Mucosa of gallbladder (tissue), 1 donor: Measurements from ENCODE around the gene LEAP2. TPM values are rescaled to one million over a fixed set of nuclear protein-coding genes. Genes with fewer than 3 reads are reported as not detected.
A peak's percentile ranks its signal among the peaks of the same experiment; 100 is the strongest.

Experiments used
- DNase-seq: peaks from one replicate; pipeline ENCODE4 v3.0.0-alpha.2; 2020; ENCODE audit warnings: low spot score
- total RNA-seq: library from RNA; stranded (reverse); gene quantifications from one replicate; pipeline ENCODE4 v1.2.1, GENCODE V29; 2021
- donor health status: DM: no; HTN: no; CAD: no.

Gene LEAP2, protein sequence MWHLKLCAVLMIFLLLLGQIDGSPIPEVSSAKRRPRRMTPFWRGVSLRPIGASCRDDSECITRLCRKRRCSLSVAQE
- total RNA-seq, result 42.4 TPM

DNA sequence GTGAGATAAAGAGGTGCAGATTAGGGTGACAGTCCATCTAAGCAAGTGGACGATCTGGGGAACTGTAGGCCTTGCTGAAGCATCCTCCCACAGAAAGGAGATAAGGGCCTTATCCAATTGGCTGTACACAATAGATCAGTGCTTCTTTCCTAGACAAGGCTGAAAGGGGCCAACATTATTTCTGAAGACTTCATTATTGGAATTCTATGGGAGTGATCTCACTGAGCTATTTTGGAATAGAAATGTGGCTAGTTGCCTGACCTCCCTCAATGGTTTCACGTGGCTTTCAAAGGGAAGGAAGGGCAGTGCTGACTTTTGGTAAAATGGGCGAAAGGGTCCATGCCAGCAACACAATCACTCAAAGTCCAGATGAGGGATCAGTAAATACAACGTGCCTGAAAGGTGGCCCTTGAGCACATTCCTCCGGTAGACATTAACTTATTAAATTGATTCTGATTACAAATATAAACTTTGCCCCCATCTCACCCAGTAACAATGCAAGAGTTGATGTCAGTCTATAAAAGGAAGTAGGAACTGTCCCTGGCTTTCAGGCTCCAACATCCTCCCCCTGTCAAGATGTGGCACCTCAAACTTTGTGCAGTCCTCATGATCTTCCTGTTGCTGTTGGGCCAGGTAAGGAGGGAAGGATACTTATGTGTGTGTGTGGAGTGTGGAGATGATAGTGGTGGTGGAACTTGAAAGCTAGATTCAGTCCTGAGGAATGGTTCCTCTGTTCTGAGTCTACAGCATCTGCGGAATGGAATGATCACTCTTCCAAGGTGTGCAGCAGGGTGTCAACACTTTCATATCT is at the start of gene LEAP2:
Gene LEAP2, plus strand, starts transcription at position 550 of the 811 bp plus-strand sequence. Its CDS starts 27 bp downstream, at position 577.
- DNase-seq, result peak; percentile 83

DNA sequence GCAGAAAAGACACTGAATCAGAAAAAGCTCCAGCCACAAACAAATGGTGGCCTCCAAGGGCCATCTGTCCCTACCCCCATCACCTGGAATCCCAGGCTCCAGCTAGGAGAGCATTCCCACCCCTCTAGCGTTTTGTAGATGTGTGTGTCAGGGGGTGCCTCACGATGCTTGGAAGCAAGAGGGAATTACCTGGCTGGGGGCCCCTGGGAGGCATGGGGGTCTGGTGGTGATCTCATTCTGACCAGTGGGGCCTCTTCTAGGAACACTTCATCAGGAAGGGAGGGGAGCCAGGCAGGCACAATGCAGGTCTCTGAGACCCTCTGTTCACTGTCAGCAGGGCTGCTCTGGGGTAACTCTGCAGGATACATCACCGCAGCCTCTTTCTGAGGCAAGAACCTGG is 49.0 kb upstream of the LEAP2 start:
- DNase-seq, result no peak

DNA sequence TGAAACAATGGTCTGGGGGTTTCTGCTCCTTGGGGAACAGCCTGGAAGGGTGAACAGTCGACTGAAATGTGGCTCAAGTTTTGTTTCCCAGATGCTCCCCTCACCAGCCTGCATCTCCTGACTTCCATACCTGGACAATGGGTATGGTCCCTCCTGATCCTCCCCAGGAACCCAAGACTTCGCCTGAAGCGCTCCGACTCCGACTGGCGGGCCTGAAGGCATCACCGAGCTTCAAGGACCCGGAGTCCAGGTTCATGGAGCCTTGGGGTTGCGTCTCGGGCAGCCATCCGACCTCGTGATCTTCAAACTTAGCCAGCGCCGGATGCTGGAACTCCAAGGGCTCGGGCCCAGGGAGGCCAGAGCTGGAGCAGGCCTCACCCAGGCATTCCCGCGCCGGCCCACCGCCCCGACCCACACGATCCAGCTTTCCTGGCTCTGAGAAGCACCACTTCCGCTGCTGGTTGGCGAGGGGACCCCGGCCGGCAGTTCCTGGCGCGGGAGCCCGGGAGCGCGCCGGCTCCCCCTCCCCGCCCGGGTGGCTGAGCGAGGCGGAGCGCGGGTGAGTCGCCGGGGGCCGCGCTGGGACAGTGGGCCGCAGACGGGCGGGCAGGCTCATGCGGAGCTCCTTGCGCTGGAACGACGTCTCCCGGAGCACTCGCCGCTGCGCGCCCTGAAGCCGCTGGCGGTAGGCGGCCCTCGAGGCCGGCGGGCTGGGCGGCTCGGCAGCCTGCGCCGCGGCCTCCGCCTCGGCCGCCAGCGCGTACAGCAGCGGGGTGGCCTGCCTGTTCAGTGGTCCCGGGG is 48.2 kb upstream of the LEAP2 start:
- DNase-seq, result no peak

DNA sequence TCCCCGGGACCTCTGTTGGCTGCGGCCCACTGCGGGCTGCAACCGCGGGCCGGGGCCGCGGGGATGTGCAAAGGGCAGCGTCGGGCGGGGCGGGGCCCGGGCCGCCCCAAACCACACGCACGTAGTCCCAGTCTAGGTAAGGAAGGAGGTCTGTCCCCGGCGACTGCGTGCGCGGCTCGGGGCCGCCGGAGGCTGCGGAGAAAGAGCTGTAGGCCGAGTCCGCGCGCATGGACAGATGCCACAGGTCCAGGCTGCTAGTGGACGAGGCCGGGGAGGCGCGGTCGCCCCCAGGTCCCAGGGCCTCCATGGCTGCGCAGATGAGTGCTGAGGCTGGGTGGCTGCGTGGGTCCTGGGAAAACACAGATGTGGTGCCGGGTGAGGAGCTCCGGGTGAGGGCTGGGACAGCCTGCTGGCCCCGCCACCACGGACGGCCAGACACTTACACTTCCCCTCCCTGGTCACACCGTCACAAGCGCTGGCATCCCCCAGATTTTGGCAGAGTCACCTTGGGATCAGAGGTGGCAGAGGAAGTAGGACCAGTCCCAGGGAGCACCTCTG is 47.6 kb upstream of the LEAP2 start:
- no peak for DNase-seq

DNA sequence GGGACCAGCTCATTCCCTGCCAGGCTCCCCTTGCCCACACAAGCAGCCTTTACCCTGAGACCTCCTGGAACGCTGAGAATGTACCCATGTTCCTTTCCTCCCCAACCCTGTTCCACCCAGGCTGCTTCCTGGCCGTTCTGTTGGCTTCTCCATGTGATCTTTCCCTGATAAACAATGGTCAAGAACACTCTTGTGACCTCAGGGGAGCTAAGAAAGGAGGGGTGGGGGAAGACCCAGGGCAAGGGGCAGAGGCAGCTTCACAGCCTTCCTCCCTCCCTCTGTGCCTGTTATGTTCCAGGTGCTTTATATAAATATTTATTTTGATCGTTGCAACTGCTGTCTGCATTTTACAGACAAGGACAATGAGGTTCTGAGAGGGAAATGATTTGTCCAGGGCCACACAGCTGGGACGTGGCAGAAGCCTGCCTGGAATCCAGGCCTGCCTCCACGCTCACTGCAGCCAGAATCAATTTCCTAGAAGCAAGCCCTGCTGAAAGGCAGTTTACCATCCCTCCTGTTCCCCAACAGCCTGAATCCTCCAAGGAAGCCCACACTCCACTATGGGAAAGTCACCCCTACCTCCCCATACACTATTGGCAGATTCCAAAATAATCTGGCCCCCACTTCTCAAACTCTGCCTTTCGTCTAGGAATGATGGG is 46.9 kb upstream of the LEAP2 start:
- peak; percentile 27 for DNase-seq

DNA sequence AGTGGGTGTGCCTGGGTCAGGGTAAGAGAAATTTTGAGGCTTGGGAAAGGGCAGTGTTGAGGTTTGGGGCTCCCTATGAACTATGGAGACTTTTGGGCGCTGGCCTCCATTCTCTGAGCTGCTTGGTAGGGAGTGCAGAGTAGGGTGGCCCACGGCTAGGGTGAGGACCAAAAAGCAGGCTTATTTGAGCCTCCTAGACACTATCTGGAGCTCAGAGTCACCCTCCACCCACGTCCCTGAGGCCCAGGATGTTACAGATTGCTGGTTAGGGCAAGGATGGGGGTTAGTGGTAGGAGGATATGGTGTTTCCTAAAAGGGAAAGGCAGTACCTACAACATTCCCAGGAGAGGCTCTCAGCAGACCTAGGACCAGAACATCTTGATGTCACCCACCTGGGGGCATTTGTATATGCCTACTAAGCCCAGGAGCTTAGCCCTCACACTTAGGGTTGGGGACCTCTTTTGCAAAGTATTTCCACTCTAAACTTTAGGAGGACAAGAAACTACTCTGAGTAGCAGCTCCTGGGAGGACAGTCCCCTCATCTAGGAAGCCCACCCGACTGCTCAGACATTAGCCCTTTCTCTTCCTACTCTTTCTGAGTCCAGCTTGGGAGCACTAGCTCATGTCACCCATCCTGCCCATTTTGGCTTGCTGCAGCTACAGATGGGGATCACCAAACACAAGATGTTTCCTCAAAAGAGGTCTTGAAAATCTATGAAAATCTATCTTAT is 45.4 kb upstream of the LEAP2 start:
- no peak for DNase-seq

DNA sequence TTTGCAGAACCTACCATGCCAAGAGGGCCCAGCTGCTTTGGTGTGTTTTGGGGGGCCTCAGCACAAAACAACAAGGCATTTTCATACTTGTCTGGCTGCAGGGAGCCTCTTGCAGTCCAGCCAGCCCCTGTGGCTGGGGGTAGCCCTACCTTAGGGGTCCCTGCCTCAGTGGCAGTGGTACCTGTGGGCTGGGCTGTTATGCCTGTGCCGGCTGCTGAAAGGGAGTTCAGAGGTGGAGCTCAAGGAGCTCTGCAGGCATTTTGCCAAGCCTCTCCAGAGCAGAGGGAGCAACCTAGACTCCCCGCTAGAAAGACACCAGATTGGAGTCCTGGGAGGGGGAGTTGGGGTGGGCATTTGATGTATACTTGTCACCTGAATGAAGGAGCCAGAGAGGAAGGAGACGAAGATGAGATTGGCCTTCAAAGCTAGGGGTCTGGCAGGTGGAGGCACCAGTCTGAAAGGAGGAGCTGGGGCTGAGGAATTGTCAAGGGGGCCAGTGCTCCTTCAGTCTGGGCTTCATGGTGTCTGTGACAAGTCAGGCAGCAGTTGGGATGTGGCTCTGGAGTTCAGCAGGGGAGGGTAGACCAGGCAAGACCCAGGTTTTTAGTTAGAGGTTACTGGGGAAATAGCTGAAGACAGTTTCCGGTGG is 44.5 kb upstream of the LEAP2 start:
- no peak for DNase-seq

DNA sequence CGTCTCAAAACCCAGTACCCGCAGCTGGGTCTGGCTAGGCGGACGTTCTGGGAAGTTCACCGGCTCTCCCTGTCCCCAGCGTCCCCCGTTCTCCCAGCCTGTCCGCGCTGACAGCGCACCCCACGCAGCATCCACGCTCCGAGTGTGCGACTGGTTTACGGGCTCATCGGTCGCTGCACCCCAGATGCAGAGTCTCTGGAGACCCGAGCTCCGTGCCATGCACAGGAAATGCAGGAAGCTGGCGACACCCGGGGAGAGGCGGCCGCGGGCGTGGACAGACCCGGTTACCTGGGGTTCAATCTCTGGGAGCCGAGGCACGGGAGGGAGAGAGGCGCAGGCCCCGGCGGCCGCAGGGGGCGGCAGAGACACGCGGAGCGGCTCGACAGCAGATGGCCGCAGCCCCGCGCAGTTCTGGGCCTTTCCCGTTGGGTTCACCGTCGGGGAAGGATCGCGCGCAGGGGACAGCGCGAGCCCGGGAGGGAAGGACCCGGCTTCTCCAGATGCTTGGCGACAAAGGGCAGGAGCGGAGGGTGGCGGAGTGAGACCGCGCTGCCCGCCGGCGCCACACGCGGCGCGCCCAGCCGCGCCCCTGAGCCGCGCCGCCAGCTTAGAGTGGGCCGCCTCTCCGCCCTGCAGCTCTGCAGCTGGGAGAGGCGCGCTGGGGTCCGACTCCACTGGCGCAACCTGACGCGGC is 43.6 kb upstream of the LEAP2 start:
- DNase-seq, result peak; percentile 78

DNA sequence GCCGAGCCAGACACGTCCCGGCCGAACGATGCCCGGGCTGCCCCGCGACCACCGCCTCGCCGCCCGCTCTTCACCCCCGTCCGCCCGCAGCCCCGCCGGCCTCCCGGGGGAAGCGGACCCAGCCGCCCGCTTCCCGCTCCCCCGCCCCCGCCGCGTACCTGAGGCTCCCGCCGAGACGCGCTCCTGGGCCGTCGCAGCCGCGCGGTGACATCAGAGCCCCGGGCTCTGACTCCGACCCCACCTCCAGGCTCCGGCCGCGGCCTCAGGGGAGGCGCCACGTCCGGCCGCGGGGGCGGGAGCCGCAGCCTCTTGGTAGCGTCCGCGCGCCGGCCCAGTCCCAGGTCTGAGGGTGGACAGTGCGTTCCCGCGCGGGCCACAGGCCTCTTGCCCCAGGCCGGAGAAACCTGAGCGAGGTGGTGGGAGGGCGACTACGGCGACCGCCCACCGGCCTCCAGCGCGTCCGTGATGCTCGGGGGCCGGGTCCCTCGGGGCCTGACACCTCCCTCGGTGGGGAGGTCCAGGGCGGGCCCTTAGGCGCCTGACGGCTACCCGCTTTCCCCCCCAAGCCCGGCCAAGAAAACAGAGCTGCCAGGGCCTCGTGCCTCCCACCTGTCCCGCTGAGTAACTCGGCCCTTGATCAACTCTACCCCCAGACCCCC is 42.9 kb upstream of the LEAP2 start, which contains the start of gene SHROOM1:
Gene SHROOM1, minus strand, starts transcription at position 212 of the 659 bp plus-strand sequence. CDS start 4,507 bp downstream, outside the sequence.
- DNase-seq, result peak; percentile 40

DNA sequence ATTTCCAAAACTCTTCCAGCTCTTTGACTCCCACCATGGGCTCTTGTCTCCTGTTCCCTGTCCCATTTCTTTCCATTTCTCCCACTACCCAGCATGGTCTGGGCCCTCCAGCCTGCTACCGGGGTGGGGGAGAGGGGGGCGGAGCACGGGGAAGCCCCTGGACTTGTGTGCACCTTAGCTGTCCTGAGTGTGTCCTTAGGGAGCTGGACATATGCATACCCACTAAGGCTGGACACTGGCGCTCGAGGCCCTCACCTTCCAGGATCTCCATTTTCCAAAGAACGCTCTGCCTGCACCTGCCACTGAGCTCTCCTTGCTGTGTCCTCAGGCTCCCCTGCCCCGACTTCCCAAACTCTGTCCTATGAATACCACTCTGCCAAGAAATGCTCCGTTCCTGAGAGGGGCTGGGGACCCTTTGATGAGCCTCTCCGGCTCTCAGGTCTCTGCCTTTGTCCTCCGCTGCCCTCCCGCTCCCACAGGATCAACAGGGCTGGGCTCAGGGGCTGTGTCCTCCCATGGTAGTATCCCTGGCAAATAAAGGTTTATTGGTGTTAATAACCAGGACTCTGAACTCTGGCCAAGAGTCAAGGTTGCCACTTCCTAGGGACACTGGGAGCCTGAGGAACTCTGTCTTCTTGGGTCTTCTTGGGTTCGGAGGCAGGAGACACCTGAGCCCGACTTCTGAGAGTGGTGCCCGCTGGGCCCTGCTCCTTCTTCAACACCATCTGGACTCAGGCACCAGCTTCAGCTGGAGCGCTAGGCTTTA is 42.2 kb upstream of the LEAP2 start:
- no peak for DNase-seq

DNA sequence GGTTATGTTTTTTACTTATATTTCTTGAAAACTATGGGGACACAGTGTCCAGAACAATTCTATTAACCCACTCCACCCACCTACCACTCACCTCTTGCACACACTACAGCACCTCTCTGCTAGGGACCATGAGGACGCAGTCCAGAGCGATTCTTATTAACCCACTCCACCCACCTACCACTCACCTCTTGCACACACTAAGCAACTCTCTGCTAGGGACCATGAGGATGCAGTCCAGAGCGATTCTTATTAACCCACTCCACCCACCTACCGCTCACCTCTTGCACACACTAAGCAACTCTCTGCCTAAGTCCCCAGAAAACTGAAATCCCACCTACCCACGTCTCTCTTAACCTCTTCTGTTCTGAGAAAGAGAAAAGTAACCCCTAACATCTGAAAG is 40.9 kb upstream of the LEAP2 start:
- DNase-seq, result no peak

DNA sequence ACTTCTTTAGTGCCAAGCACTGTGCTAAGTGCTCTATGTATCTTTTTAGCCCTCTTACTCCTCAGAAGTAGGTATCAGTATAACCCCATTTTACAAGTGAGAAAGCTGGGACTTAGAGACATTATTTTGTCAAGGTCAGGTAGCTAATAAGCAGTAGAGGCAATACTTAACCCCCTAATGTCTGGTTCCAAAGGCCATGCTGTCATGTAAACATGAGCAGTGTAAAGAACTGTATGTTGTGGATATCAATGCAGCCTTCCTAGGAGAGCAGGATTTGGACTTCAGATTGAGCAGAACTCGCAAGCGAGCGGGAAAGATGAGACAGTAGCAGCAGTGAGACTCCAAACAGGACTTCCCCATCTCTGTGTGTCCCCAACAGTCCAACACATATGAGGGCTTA is 39.4 kb upstream of the LEAP2 start:
- no peak for DNase-seq

DNA sequence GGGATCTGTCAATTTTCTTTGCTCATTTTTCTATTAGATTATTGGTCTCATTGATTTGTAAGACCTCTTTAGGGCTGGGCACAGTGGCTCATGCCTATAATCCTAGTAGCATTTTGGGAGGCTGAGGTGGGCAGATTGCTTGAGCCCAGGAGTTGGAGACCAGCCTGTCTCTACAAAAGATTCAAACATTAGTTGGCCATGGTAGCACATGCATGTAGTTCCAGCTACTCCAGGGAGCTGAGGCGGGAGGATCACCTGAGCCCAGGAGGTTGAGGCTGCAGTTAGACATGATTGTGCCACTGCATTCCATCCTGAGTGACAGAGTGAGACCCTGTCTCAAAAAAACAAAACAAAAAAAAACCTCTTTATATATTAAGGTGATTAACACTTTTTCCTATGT is 36.6 kb upstream of the LEAP2 start:
- no peak for DNase-seq

DNA sequence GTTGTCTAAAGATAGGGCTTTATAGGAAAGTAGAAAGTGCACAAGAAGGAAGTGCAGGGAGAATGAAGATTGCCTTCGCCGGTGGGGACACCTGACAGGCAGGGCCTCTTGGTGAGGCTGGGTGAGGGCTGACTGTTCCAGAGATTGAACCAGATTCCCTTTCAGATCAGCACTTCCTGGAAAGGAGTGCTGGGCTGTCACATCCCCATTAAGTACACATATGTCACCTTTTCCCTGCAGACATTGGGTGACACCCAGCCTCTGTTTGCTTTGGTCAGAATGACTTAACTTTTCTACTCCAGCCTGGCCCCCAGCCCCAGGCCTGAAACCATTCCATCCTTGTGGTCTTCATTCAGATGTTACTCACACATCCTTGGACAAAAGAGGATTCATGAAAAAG is 35.6 kb upstream of the LEAP2 start:
- DNase-seq, result peak; percentile 67

DNA sequence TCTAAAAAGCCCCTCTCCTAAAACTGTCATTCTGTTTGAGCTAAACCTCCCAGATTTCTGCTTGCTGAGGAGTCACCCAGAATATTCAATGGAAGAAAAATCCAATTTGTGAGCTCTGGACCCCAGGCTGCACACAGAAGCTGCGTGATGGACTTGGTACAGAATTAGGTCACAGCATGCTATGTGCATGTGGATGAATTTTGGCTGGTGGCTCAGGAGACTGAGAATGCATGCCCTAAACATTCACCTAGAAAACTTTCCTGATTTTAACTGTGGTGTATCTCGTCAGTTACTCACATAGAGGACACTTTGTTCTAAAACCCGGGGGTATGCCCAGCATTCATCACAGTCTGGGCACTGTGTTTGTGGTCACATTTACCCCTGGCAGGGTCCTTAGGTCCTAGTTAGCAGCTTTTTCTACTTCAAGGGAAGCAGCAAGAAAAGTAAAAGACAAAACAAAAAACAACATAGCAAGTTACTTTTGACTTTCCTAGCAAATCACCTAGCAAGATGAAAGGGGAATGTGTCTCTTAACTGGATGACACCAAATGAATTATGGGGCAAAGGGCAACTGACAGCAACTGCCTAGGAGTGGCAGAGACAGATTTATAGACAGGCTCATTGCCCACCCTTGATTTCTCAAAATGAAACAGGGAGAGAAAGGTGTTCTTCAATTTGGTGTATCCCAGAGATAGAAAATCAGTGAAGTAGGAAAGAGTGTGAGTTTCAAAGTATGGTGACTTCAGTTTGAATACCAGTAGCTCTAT is 34.8 kb upstream of the LEAP2 start:
- DNase-seq, result no peak

DNA sequence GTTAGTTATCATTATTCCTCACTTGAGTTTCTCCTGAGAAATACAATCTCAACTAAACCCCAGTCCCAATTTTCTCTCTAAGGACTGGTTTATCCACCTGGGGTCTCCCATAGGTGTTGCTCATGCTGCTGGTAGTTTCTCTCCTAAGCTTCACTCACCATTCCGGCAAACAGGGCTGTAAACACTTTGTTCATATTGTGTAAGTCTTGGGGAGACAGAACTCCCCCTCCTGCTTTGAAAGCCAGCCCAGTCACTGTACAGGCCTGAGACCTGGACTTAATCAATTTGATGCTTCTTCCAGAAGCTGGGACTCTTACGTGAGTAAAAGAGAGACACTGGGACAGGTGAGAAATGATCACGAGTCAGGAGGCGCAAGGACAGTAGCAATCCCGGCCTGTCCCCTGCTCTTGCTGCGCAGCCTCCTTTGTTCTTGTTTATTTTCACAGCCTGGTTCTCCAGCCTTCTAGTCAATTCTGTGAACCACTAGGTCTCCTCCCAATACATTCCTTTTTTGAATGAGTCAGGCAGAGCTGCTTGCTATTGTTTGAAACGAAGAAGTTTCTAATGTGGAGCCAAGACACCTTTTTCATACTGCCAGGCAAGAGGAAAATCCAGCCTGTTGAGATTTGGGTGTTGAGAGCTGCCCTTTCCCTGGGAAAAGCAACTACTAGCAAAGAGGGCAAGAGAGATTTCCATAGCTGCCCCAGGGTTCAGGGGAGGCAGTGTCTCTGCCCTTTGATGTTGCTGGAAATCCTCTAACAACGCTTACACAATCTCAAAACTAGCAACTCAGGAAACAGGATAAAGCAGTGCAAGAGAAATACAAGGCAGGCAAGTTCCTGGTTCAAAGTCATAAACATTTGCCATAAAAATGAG is 33.8 kb upstream of the LEAP2 start:
- DNase-seq, result peak; percentile 52

DNA sequence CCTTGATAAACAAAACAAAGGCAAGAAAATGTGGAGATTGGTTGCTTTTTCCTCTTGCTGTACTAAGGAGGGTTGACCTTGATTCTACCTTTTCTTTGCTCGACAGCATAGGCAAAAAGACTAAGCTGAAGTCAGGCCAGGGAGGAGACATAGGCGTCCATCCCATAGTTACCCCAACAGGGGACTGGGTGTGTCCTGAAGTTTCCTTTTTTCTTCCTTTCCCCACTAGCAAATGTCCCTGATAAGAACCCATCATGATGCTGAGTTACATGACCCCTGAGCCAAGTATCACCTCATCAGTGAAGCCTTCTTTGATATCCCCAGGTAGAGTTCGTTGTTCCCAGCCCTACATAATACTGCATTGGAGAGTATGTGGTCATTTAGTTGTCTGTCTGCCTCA is 33.2 kb upstream of the LEAP2 start:
- no peak for DNase-seq
